A549 (cell line): Measurements from ENCODE around the gene ATAD1. TPM values are rescaled to one million over a fixed set of nuclear protein-coding genes. Genes with fewer than 3 reads are reported as not detected.
"Not testable (repeated sequence)": the region's sequence is repeated elsewhere in the genome, so short reads cannot be mapped to it uniquely, and the experiment has no call there.

Source experiments
- ATAC-seq, 2 experiments: fragments of 200-7000 bp in 1 of 2; fragments of >200 bp in 1 of 2; cut with Nextera tagmentation in 1 of 2; cut with Tn5 transposase in 1 of 2; 3 replicates each; pipeline versions ENCODE4 v1.8.0 to v1.9.1; 2018 to 2020; ENCODE audit warnings: mild to moderate bottlenecking in 1 of 2, moderate library complexity in 1 of 2
- CTCF ChIA-PET: fragments of 300-600 bp; sonication (Branson Sonifier 250); formaldehyde crosslinking; extraction: SDS; loops from one replicate; lab custom pipeline; 2021; ENCODE audit warnings: antibody characterized with exemption, inconsistent platforms; lab: Yijun Ruan, JAX
- POLR2A ChIA-PET: fragments of 350-600 bp; formaldehyde crosslinking; extraction: SDS; loops from one replicate; lab custom pipeline; 2021; ENCODE audit warnings: antibody characterized with exemption, inconsistent platforms; lab: Yijun Ruan, JAX
- DNase-seq, 2 experiments: peaks; one replicate each; pipeline versions ENCODE4 v3.0.0 to v3.0.0-alpha.2; 2011 to 2016; ENCODE audit warnings: low read depth in 1 of 2, low spot score in 1 of 2
- FAIRE-seq: peaks from 2 replicates; lab custom pipeline; 2011; peaks lifted over from hg19 to GRCh38; lab: Jason Lieb, UNC
- H3K27ac ChIP-seq, 2 experiments: fragments of >200 bp; sonication (Bioruptor Twin); formaldehyde crosslinking; 3 replicates each; pipeline ENCODE4 v1.5.1; 2016 to 2017
- H3K4me1 ChIP-seq: fragments of >200 bp; sonication (Bioruptor Twin); formaldehyde crosslinking; 3 replicates; pipeline ENCODE4 v1.6.1; 2016
- H3K4me2 ChIP-seq: fragments of >200 bp; sonication (Bioruptor Twin); formaldehyde crosslinking; 3 replicates; pipeline ENCODE4 v1.6.1; 2016
- H3K4me3 ChIP-seq: fragments of >200 bp; sonication (Bioruptor Twin); formaldehyde crosslinking; 3 replicates; pipeline ENCODE4 v1.5.1; 2016
- H3K9me3 ChIP-seq: fragments of >200 bp; sonication (Bioruptor Twin); formaldehyde crosslinking; 3 replicates; pipeline ENCODE4 v1.6.1; 2016
- BCL3 ChIP-seq: fragments of >200 bp; sonication (Bioruptor Twin); formaldehyde crosslinking; IDR thresholded peaks from 3 replicates; pipeline ENCODE4 v1.6.1; 2016
- CEBPB ChIP-seq, 2 experiments: fragments of >200 bp in 1 of 2; sonication (Bioruptor Twin) in 1 of 2; formaldehyde crosslinking in 1 of 2; IDR thresholded peaks; 2 replicates each; pipeline ENCODE4 v1.6.1; 2012 to 2016
- EHMT2 ChIP-seq: fragments of 200-600 bp; sonication (generic); IDR thresholded peaks from 2 replicates; pipeline ENCODE4 v1.6.1; 2016; ENCODE audit warnings: antibody characterized with exemption, low read depth, mild to moderate bottlenecking, moderate library complexity
- FOSL2 ChIP-seq, 2 experiments: fragments of 450-650 bp in 1 of 2; fragments of >200 bp in 1 of 2; sonication (Bioruptor Twin) in 1 of 2; formaldehyde crosslinking; IDR thresholded peaks; 2 replicates each; pipeline versions ENCODE4 v1.5.0 to v1.6.1; 2016 to 2020; ENCODE audit warnings: mild to moderate bottlenecking in 1 of 2, moderate library complexity in 1 of 2
- HDAC2 ChIP-seq: fragments of 200-600 bp; sonication (generic); IDR thresholded peaks from 2 replicates; pipeline ENCODE4 v1.6.1; 2016
- HOXA7 ChIP-seq: fragments of 250-450 bp; sonication (Bioruptor Pico); IDR thresholded peaks from 2 replicates; pipeline ENCODE4 v1.5.0; 2020; ENCODE audit warnings: mild to moderate bottlenecking, moderate library complexity
- JUN ChIP-seq, 2 experiments: fragments of >200 bp; sonication (Bioruptor Twin); formaldehyde crosslinking; IDR thresholded peaks; 2 replicates in 1 of 2; 3 replicates in 1 of 2; pipeline ENCODE4 v1.6.1; 2016 to 2017
- MAFK ChIP-seq: fragments of 450-650 bp; IDR thresholded peaks from 2 replicates; pipeline ENCODE4 v1.6.1; 2014; ENCODE audit not compliant: partially characterized antibody
- MYC ChIP-seq: IDR thresholded peaks from 2 replicates; pipeline ENCODE4 v1.6.1; 2012; ENCODE audit warnings: mild to moderate bottlenecking, inconsistent platforms, low read length, improper control_type of control experiment, borderline replicate concordance
- NFE2L2 ChIP-seq: fragments of 150-350 bp; conservative IDR thresholded peaks from 2 replicates; pipeline ENCODE4 v1.6.1; 2014; ENCODE audit warnings: low read length
- RCOR1 ChIP-seq: fragments of 150-350 bp; IDR thresholded peaks from 2 replicates; pipeline ENCODE4 v1.6.1; 2014; ENCODE audit warnings: antibody characterized with exemption, low read length, low read depth
- SREBF2 ChIP-seq: fragments of 450-650 bp; IDR thresholded peaks from 2 replicates; pipeline ENCODE4 v1.6.1; 2014; ENCODE audit warnings: mild to moderate bottlenecking, moderate library complexity
- TFCP2L1 ChIP-seq: fragments of 250-450 bp; sonication (Bioruptor Pico); IDR thresholded peaks from 2 replicates; pipeline ENCODE4 v1.5.0; 2021; ENCODE audit warnings: mild to moderate bottlenecking
- ZC3H11A ChIP-seq: fragments of 450-650 bp; IDR thresholded peaks from 2 replicates; pipeline ENCODE4 v1.6.1; 2014; ENCODE audit warnings: antibody characterized with exemption, mild to moderate bottlenecking
- ZFP36 ChIP-seq: fragments of 450-650 bp; IDR thresholded peaks from 2 replicates; pipeline ENCODE4 v1.6.1; 2014; ENCODE audit warnings: borderline replicate concordance; ENCODE audit not compliant: partially characterized antibody
- ZSCAN20 ChIP-seq: fragments of 250-450 bp; sonication (Bioruptor Pico); IDR thresholded peaks from 2 replicates; pipeline ENCODE4 v1.8.0; 2022; ENCODE audit warnings: mild to moderate bottlenecking, moderate library complexity
- WGBS: methylation state at CpG from one replicate; pipeline ENCODE4 v1.1.6; 2017; ENCODE audit errors: missing lambda C conversion rate; 5-methylcytosine and 5-hydroxymethylcytosine counted together
- polyA plus RNA-seq, 4 experiments: library from polyadenylated mRNA; depleted of rRNA in 3 of 4; stranded (reverse); fragments of >200 nt; fragmentation: RNase III in 1 of 4; extraction: RNeasy Plus Mini Kit Qiagen cat#74134 plus additional on column Dnase treatment in 1 of 4; gene quantifications; 2 replicates in 3 of 4; 3 replicates in 1 of 4; pipeline ENCODE4 v1.2.3, GENCODE V29; 2011 to 2017

ATAD1 gene
- polyA plus RNA-seq, 2 of the 4 experiments (the other 2 are of a cell fraction), result 32.3 to 94.8 TPM

- peak overlapping the region; percentile 78 for H3K4me3 ChIP-seq
These were observed 49.4 kb upstream of the ATAD1 start for GRCh38 chr10:87867453-87867852.

GRCh38 chr10:87866412-87866974 lies 48.5 kb upstream of the ATAD1 start:
- POLR2A ChIA-PET, result interaction anchor here (0.7 kb wide), 1 partner anchor 21 kb away, joined by 3 read pairs; no protein-coding TSS in a partner anchor

More at GRCh38 chr10:87867453-87867852, 49.4 kb upstream of the ATAD1 start:
- CTCF ChIA-PET, result no interaction called here
- Histone ChIP-seq H3K4me1 (peaks cover 43% of the 10 kb centered on the region), H3K27ac (peak overlapping the region in 1 of 2 experiments; percentile 36; a peak in 2 of 6 replicates), H3K9me3 (no peaks in the 10 kb centered on the region), H3K4me2 (peak overlapping the region; percentile 94)
- POLR2A ChIA-PET, result no interaction called here
- no peak for TF ChIP-seq ZC3H11A
- DNase-seq (no peak), FAIRE-seq (no peak), ATAC-seq (no peak)

GRCh38 chr10:87865241-87865881 lies 47.3 kb upstream of the ATAD1 start:
- Histone ChIP-seq H3K4me2 (peak overlapping the region; percentile 94), H3K4me3 (peak overlapping the region; percentile 78), H3K27ac (peak overlapping the region; percentile 96 to 99), H3K4me1 (peaks cover 35% of the 10 kb centered on the region; the same call in 2 of the 3 replicates), H3K9me3 (no peaks in the 10 kb centered on the region)
- POLR2A ChIA-PET, result interaction anchor here (0.7 to 6.1 kb wide), 2 partner anchors 19 to 522 kb away, joined by 3 to 83 read pairs; no protein-coding TSS in a partner anchor
- TF ChIP-seq FOSL2 (IDR thresholded peaks at IDR 0.05), result no peak
- no peak for TF ChIP-seq FOSL2 (CRISPR knock-in tag; IDR thresholded peaks at IDR 0.05)
- peak; percentile 54 for TF ChIP-seq MAFK
- 2% methylated on average over 4 of the region's 4 CpGs for WGBS
- CTCF ChIA-PET, result interaction anchor here (0.8 to 5.6 kb wide), 4 partner anchors 9 to 248 kb away, joined by 4 to 24 read pairs (median 5); no protein-coding TSS in a partner anchor
- DNase-seq (no peak), FAIRE-seq (no peak), ATAC-seq (no peak)

More at GRCh38 chr10:87866412-87866974, 48.5 kb upstream of the ATAD1 start:
- Histone ChIP-seq H3K4me1 (peaks cover 44% of the 10 kb centered on the region), H3K9me3 (no peaks in the 10 kb centered on the region), H3K27ac (peak overlapping the region; percentile 20 to 36; a peak in 4 of 6 replicates), H3K4me3 (peak overlapping the region; percentile 78), H3K4me2 (peak overlapping the region; percentile 94)
- ATAC-seq, result no peak
- no peak for FAIRE-seq
- CTCF ChIA-PET, result interaction anchor here (1.6 kb wide), 1 partner anchor 47 kb away, joined by 5 read pairs; no protein-coding TSS in a partner anchor
- TF ChIP-seq RCOR1 (no peak), TFCP2L1 (CRISPR knock-in tag) (no peak), MAFK (no peak), ZFP36 (no peak), NFE2L2 (peak; percentile 37)
- no peak for DNase-seq
- 9% methylated on average over 3 of the region's 3 CpGs for WGBS

- no peak for FAIRE-seq
- ATAC-seq, result no peak
- under 1% methylated on average over 16 of the region's 16 CpGs for WGBS
- ChIA-PET POLR2A (interaction anchor here (1.1 to 6.1 kb wide), 3 partner anchors 19 to 719 kb away, joined by 3 to 83 read pairs (median 34); partner anchors contain the start of gene RNLS), CTCF (interaction anchor here (0.6 to 5.6 kb wide), 2 partner anchors 249 to 330 kb away, joined by 4 to 24 read pairs; no protein-coding TSS in a partner anchor)
- Histone ChIP-seq H3K4me1 (peaks cover 27% of the 10 kb centered on the region; the same call in 2 of the 3 replicates), H3K4me2 (peak overlapping the region; percentile 94), H3K27ac (peak overlapping the region; percentile 96 to 99), H3K4me3 (peak overlapping the region; percentile 78), H3K9me3 (no peaks in the 10 kb centered on the region)
- TF ChIP-seq BCL3 (no peak), MYC (no peak), CEBPB (IDR thresholded peaks at IDR 0.05) (no peak), HDAC2 (no peak), EHMT2 (no peak), HOXA7 (CRISPR knock-in tag) (no peak), SREBF2 (no peak), JUN (IDR thresholded peaks at IDR 0.05) (no peak), ZSCAN20 (no peak)
- DNase-seq, result no peak
These were observed 46.6 kb upstream of the ATAD1 start for GRCh38 chr10:87864496-87865059.

GRCh38 chr10:87863951-87864495 lies 46.0 kb upstream of the ATAD1 start:
- 0% methylated on average over 12 of the region's 47 CpGs for WGBS
- H3K4me3 ChIP-seq, result peak overlapping the region; percentile 78
- peak overlapping the region; percentile 94 for H3K4me2 ChIP-seq
- peak overlapping the region; percentile 96 to 99 for H3K27ac ChIP-seq
- H3K4me1 ChIP-seq, result peaks cover 22% of the 10 kb centered on the region; the same call in 2 of the 3 replicates
- CTCF ChIA-PET, result interaction anchor here (0.6 to 5.6 kb wide), 5 partner anchors 11 to 525 kb away, joined by 4 to 38 read pairs (median 5); no protein-coding TSS in a partner anchor
- POLR2A ChIA-PET, result interaction anchor here (1.1 to 6.1 kb wide), 8 partner anchors 8 to 719 kb away, joined by 3 to 83 read pairs (median 14); partner anchors contain the start of genes ATAD1 and RNLS
- FAIRE-seq, DNase-seq, H3K9me3 ChIP-seq: not testable (repeated sequence)
- peak; percentile 9 to 24; a peak in 4 of 6 replicates for ATAC-seq
